Stimulated activated CD8-positive, alpha-beta memory T cell treated with anti-CD3 and anti-CD28 coated beads, Interleukin-12 subunit alpha, Interleukin-12 subunit beta, amount 100 ng/mL, for 1 hour (primary cell): ENCODE results near the gene YBX3.

Experiments
- DNase-seq: peaks from one replicate; pipeline ENCODE4 v3.0.0-alpha.2; 2020; ENCODE audit warnings: low read depth

YBX3 gene

GRCh38 chr12:10669533-10669932 lies 53.6 kb downstream of the YBX3 start:
- DNase-seq: no peak

- no peak for DNase-seq
Measured at GRCh38 chr12:10668526-10668925, 54.6 kb downstream of the YBX3 start.

- no peak for DNase-seq
Measured at GRCh38 chr12:10667581-10667980, 55.5 kb downstream of the YBX3 start.

- no peak for DNase-seq
Measured at GRCh38 chr12:10664499-10664898, 58.6 kb downstream of the YBX3 start.

- no peak for DNase-seq
Measured at GRCh38 chr12:10663869-10664268, 59.3 kb downstream of the YBX3 start.

- no peak for DNase-seq
Measured at GRCh38 chr12:10661338-10661737, 61.8 kb downstream of the YBX3 start.

GRCh38 chr12:10654003-10654402 lies 69.1 kb downstream of the YBX3 start:
- DNase-seq: no peak

- DNase-seq: no peak
Measured at GRCh38 chr12:10652192-10652591, 70.9 kb downstream of the YBX3 start.
